GM19239 (cell line): ENCODE measurements around the gene FAM156B.
"Not testable (repeated sequence)": the region's sequence is repeated elsewhere in the genome, so short reads cannot be mapped to it uniquely, and the experiment has no call there.

Experiments used
- DNase-seq: peaks from one replicate; pipeline ENCODE4 v3.0.0; 2011; ENCODE audit warnings: low spot score; ENCODE audit not compliant: insufficient read length
- FAIRE-seq: peaks from 2 replicates; lab custom pipeline; 2011; peaks lifted over from hg19 to GRCh38; lab: Jason Lieb, UNC

The FAM156B gene

GRCh38 chrX:52913681-52914080, 16.6 kb downstream of the FAM156B start:
- not testable (repeated sequence) for DNase-seq, FAIRE-seq

GRCh38 chrX:52914704-52915103, 17.6 kb downstream of the FAM156B start:
- FAIRE-seq: not testable (repeated sequence)

DNA sequence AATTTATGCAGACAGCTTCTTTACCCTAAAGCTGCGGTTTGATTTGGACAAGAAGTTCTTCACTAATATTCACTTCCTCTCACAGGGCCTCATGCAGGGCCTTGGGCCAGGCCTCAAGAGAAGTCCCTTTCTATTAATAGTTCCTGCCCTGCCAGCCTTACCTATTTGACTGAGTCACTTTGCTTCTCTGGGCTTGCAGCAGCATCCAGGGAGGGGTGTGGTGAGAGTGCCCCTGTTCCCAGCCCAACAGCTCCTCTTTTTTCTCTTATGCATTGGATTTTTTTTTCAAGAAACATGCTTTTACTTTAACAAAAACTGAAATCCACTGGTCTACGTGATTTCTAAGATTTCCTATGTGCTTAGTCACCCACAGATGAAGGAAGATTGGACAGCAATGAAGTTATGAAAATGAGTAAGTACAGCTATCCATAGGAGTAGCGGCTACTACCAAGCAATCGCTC, 26.7 kb downstream of the FAM156B start:
- FAIRE-seq: peak; percentile 99
- DNase-seq: no peak

More at GRCh38 chrX:52914704-52915103, 17.6 kb downstream of the FAM156B start:
- DNase-seq: not testable (repeated sequence)

DNA sequence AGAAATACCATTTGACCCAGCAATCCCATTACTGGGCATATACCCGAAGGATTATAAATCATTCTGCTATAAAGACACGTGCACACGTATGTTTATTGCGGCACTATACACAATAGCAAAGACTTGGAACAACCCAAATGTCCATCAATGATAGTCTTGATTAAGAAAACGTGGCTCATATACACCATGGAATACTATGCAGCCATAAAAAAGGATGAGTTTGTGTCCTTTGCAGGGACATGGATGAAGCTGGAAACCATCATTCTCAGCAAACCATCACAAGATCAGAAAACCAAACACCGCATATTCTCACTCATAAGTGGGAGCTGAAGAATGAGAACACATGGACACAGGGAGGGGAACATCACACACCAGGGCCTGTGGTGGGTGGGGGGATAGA, 33.1 kb downstream of the FAM156B start:
- FAIRE-seq, DNase-seq: not testable (repeated sequence)

DNA sequence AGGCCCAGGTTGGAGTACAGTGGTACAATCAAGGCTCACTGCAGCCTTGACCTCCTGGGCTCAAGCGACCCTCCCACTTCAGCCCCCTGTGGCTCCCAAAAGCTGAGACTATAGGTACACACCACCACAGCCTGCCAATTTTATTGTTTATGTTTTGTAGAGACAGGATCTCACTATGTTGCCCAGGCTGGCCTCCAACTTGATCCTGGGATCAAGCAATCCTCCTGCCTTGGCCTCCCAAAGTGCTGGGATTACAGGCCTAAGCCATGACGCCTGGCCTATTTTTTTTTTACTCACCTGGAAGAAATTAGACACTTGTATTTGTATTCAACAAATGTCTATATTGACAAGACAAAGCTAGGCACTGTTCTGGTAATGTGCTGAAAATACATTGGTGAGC, 36.1 kb downstream of the FAM156B start:
- no peak for FAIRE-seq
- DNase-seq: no peak

GRCh38 chrX:52933976-52934703, 37.0 kb downstream of the FAM156B start:
- DNase-seq (no peak), FAIRE-seq (peak; percentile 11)

- DNase-seq (peak; percentile 48), FAIRE-seq (peak; percentile 94)
Measured at GRCh38 chrX:52934704-52935469, 37.8 kb downstream of the FAM156B start.

GRCh38 chrX:52935470-52935784, 38.3 kb downstream of the FAM156B start:
- FAIRE-seq: peak; percentile 64
- DNase-seq: not testable (repeated sequence)

- DNase-seq: not testable (repeated sequence)
- FAIRE-seq: peak; percentile 67
Measured at GRCh38 chrX:52940704-52941103, 43.6 kb downstream of the FAM156B start.

- FAIRE-seq, DNase-seq: not testable (repeated sequence)
Measured at GRCh38 chrX:52941728-52942127, 44.6 kb downstream of the FAM156B start.

- DNase-seq, FAIRE-seq: not testable (repeated sequence)
Measured at GRCh38 chrX:52945838-52946494, 48.8 kb downstream of the FAM156B start.

DNA sequence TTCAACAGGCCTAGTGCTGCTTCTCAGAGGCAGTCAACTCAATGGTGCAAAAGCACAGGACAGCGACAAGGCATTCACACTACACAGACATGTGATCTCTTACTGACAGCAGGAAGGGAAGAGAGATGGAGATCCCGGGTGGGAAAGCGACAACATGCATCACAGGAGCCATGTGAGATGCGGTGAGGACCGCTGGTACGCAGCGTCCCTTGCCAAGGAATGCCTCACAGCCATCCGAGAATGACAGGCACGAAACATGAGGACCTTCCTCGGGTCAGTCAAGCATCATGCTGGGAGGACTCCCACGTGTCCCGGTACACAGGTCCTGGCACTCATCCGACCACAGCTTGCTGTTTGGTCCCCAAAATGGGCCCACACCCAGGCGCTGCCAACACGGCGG, 50.4 kb downstream of the FAM156B start:
- not testable (repeated sequence) for DNase-seq, FAIRE-seq

DNA sequence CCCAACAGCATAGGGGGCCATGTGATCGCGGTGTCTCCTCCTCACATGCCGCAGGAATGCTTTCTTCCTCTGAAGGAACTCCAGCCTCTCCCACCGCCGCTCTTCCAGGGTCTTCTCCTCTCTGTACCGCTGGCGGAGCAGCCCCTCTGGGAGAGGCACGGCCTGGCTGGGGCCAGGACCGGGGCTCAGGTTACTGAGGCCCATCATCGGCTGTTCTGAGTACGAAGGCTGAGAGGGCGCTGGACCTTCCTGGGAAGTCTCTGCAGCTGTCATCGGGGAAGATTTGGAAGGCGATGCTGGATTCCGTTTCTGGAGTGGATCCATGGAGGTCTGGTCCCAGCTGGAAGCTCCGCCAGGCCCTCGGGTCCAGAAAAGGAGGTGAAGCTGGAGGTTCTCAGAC, 51.1 kb downstream of the FAM156B start:
- FAIRE-seq, DNase-seq: not testable (repeated sequence)

- not testable (repeated sequence) for DNase-seq, FAIRE-seq
Measured at GRCh38 chrX:52949325-52949724, 52.2 kb downstream of the FAM156B start.

DNA sequence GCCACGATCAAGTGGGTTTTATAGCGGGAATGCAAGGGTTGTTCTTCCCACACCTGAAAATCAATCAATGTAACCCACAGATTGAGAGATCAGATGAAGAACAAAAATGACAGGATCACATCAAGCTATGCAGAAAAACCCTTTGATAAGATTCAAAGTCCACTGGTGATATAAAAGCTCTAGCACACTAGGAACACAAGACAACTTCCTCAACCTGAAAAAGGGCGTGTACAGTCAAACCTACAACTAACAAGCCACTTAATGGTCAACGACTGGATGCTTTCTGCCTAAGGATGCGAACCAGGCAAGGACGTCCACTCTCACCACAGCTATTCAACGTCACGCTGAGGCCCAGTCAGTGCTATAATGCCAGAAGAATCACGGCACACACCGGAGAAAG, 52.8 kb downstream of the FAM156B start:
- not testable (repeated sequence) for DNase-seq, FAIRE-seq
